Panc1 (cell line): ENCODE data around the gene HMSD.

Source experiments
- CTCF ChIP-seq: fragments of 450-650 bp; IDR thresholded peaks from 2 replicates; pipeline ENCODE4 v1.5.1; 2017; ENCODE audit warnings: mild to moderate bottlenecking
- POLR2AphosphoS5 ChIP-seq: IDR thresholded peaks from 2 replicates; pipeline ENCODE4 v1.6.1; 2012; ENCODE audit warnings: mild to moderate bottlenecking, low read depth, low read length, moderate library complexity
- SIN3A ChIP-seq: IDR thresholded peaks from 2 replicates; pipeline ENCODE4 v1.6.1; 2012; ENCODE audit warnings: low read depth, mild to moderate bottlenecking, low read length, moderate library complexity, borderline replicate concordance; ENCODE audit not compliant: insufficient read depth
- TCF7L2 ChIP-seq: IDR thresholded peaks from 2 replicates; pipeline ENCODE4 v1.6.1; 2011; ENCODE audit warnings: mild to moderate bottlenecking, low read depth, low read length, inconsistent platforms

GRCh38 chr18:63975628-63976027 lies 26.5 kb downstream of the HMSD start:
- no peak for TF ChIP-seq CTCF
- TF ChIP-seq SIN3A, result no peak
- no peak for TF ChIP-seq TCF7L2
- TF ChIP-seq POLR2AphosphoS5, result no peak
